SH-SY5Y (cell line): ENCODE measurements around the gene SPACA6.

ENCODE experiments used
- GATA2 ChIP-seq: IDR thresholded peaks from 2 replicates; pipeline ENCODE4 v1.6.1; 2011; ENCODE audit warnings: mild to moderate bottlenecking, low read depth, low read length
- GATA3 ChIP-seq: IDR thresholded peaks from 2 replicates; pipeline ENCODE4 v1.6.1; 2011; ENCODE audit warnings: low read depth, mild to moderate bottlenecking, low read length, moderate library complexity

- TF ChIP-seq GATA2 (no peak), GATA3 (no peak)
Observed at GRCh38 chr19:51692468-51692867, 662 bp upstream of the SPACA6 start.
